GM12878 (cell line): ENCODE results near the gene NPVF. TPM values are rescaled to one million over a fixed set of nuclear protein-coding genes. Genes with fewer than 3 reads are reported as not detected.

ENCODE experiments used
- ATAC-seq: fragments of 200-7000 bp; cut with Tn5 transposase; 3 replicates; pipeline ENCODE4 v1.9.1; 2020; ENCODE audit warnings: mild to moderate bottlenecking, moderate library complexity
- BruUV-seq: library from RNA; stranded (reverse); fragments of 400-500 nt; replicated peaks from 2 replicates; lab custom pipeline; 2021; lab: Mats Ljungman, UMichigan
- CTCF ChIA-PET: fragments of 300-600 bp; sonication (Branson Sonifier 250); formaldehyde crosslinking; extraction: SDS; loops from one replicate; lab custom pipeline; 2021; ENCODE audit warnings: inconsistent platforms; lab: Yijun Ruan, JAX
- POLR2A ChIA-PET: fragments of 350-600 bp; formaldehyde crosslinking; extraction: SDS; loops from one replicate; lab custom pipeline; 2021; ENCODE audit warnings: inconsistent platforms; lab: Charles Lee
- RAD21 ChIA-PET: fragments of 300-600 bp; sonication (Branson Sonifier 250); formaldehyde crosslinking; loops from one replicate; lab custom pipeline; 2023; ENCODE audit warnings: antibody characterized with exemption; ENCODE audit not compliant: unreplicated experiment; lab: Charles Lee
- SMC1A ChIA-PET: fragments of 300-600 bp; sonication (Branson Sonifier 250); formaldehyde crosslinking; loops from one replicate; lab custom pipeline; 2023; ENCODE audit not compliant: unreplicated experiment, uncharacterized antibody; lab: Charles Lee
- DNase-seq: peaks from one replicate; pipeline ENCODE4 v3.0.0-alpha.2; 2011; ENCODE audit warnings: low read depth, low spot score
- FAIRE-seq: peaks from 3 replicates; lab custom pipeline; 2011; peaks lifted over from hg19 to GRCh38; lab: Jason Lieb, UNC
- H2AFZ ChIP-seq: 2 replicates; pipeline ENCODE4 v1.6.0; 2011; ENCODE audit warnings: low read depth, low read length, control low read depth; ENCODE audit not compliant: control insufficient read depth
- H3K27ac ChIP-seq: 2 replicates; pipeline ENCODE4 v1.5.1; 2011; ENCODE audit warnings: control low read depth; ENCODE audit not compliant: control insufficient read depth, insufficient read depth
- H3K27me3 ChIP-seq, 2 experiments: replicated peaks in 1 of 2; 2 replicates each; pipeline versions ENCODE4 v1.6.0 to v1.6.1; 2011; ENCODE audit warnings: low read length in 1 of 2; ENCODE audit not compliant: control insufficient read depth in 2 of 2, insufficient read depth in 2 of 2
- H3K36me3 ChIP-seq, 2 experiments: 2 replicates each; pipeline ENCODE4 v1.5.1; 2011; ENCODE audit warnings: low read length in 1 of 2; ENCODE audit not compliant: control insufficient read depth in 2 of 2, insufficient read depth in 2 of 2
- H3K4me1 ChIP-seq: 2 replicates; pipeline ENCODE4 v1.6.1; 2011; ENCODE audit warnings: mild to moderate bottlenecking, low read length, moderate library complexity, mixed read lengths; ENCODE audit not compliant: control insufficient read depth, insufficient read depth
- H3K4me2 ChIP-seq: 2 replicates; pipeline ENCODE4 v1.6.0; 2011; ENCODE audit warnings: control low read depth; ENCODE audit not compliant: control insufficient read depth, insufficient read depth
- H3K4me3 ChIP-seq: fragments of 200-600 bp; sonication (generic); 2 replicates; pipeline ENCODE4 v1.5.1; 2016
- H3K79me2 ChIP-seq: 2 replicates; pipeline ENCODE4 v1.6.0; 2011; ENCODE audit warnings: low read length; ENCODE audit not compliant: control insufficient read depth, insufficient read depth
- H3K9ac ChIP-seq: 2 replicates; pipeline ENCODE4 v1.8.0; 2011; ENCODE audit warnings: low read length, control low read depth, mixed read lengths; ENCODE audit not compliant: control insufficient read depth, insufficient read depth
- H3K9me3 ChIP-seq: replicated peaks from 3 replicates; pipeline ENCODE4 v1.5.1; 2011; ENCODE audit warnings: mild to moderate bottlenecking, low read length; ENCODE audit not compliant: control insufficient read depth, insufficient read depth
- H4K20me1 ChIP-seq: 2 replicates; pipeline ENCODE4 v1.6.0; 2011; ENCODE audit not compliant: control insufficient read depth, insufficient read depth
- ATF7 ChIP-seq: fragments of 450-650 bp; IDR thresholded peaks from 2 replicates; pipeline ENCODE4 v1.6.1; 2016; ENCODE audit warnings: low read depth, mild to moderate bottlenecking
- CREM ChIP-seq: IDR thresholded peaks from 2 replicates; pipeline ENCODE4 v1.6.1; 2014; ENCODE audit warnings: antibody characterized with exemption, low read depth
- KAT2A ChIP-seq: conservative IDR thresholded peaks from 2 replicates; pipeline ENCODE4 v1.6.1; 2011; ENCODE audit warnings: low read depth, low read length; ENCODE audit not compliant: control insufficient read depth
- NFYB ChIP-seq: IDR thresholded peaks from 2 replicates; pipeline ENCODE4 v1.6.1; 2011; ENCODE audit warnings: low read depth, mild to moderate bottlenecking, low read length, improper control_type of control experiment, moderate library complexity; ENCODE audit not compliant: insufficient read depth
- RAD51 ChIP-seq: fragments of 450-650 bp; IDR thresholded peaks from 2 replicates; pipeline ENCODE4 v1.6.1; 2016; ENCODE audit warnings: moderate library complexity, mild to moderate bottlenecking, inconsistent platforms
- SREBF1 ChIP-seq: IDR thresholded peaks from 2 replicates; pipeline ENCODE4 v1.6.1; 2012; ENCODE audit warnings: mild to moderate bottlenecking, low read length
- STAT1 ChIP-seq: fragments of 450-650 bp; conservative IDR thresholded peaks from 2 replicates; pipeline ENCODE4 v1.6.1; 2014; ENCODE audit warnings: antibody characterized with exemption, mild to moderate bottlenecking
- ZNF384 ChIP-seq: IDR thresholded peaks from 2 replicates; pipeline ENCODE4 v1.6.1; 2012; ENCODE audit warnings: low read depth, mild to moderate bottlenecking, low read length, improper control_type of control experiment, borderline replicate concordance
- WGBS: methylation state at CpG from one replicate; pipeline ENCODE4 v1.1.6; 2016; ENCODE audit warnings: low lambda C conversion rate; ENCODE audit not compliant: insufficient replicate concordance, insufficient coverage; ENCODE audit errors: missing lambda C conversion rate; 5-methylcytosine and 5-hydroxymethylcytosine counted together
- in situ Hi-C: fragments of 300-500 bp; cut with MboI; formaldehyde crosslinking; loops from 9 replicates; pipeline ENCODE4 v1.14.3; 2018; ENCODE audit warnings: mixed read lengths
- intact Hi-C: fragments of 100-400 bp; cut with micrococcal nuclease; formaldehyde crosslinking; loops from one replicate; pipeline ENCODE4 v1.14.2; 2022; ENCODE audit not compliant: unreplicated experiment
- polyA plus RNA-seq, 11 experiments: library from polyadenylated mRNA; depleted of rRNA in 4 of 11; unstranded in 6 of 11; stranded (reverse) in 5 of 11; fragments of >200 nt; fragmentation: Nextera tagmentation in 4 of 11; fragmentation: Illumina TruSeq in 1 of 11; extraction: Ambion mirVana in 4 of 11; extraction: Trizol in 1 of 11; gene quantifications; 1 replicate in 1 of 11; 2 replicates in 10 of 11; pipeline versions ENCODE4 v1.2.1 to v1.2.3, GENCODE V29; 2011 to 2016; ENCODE audit warnings: inconsistent platforms in 2 of 11, missing spikeins in 2 of 11, low read depth in 1 of 11
- total RNA-seq, 4 experiments: library from RNA; depleted of rRNA in 3 of 4; stranded (reverse); fragments of >200 nt in 3 of 4; fragmentation: Illumina TruSeq in 1 of 4; extraction: Trizol in 1 of 4; gene quantifications; 2 replicates each; pipeline versions ENCODE4 v1.2.1 to v1.2.3, GENCODE V29; 2013 to 2021
- TF ChIP-seq, protein P1 (sequence below): IDR thresholded peaks from 2 replicates; pipeline ENCODE4 v1.6.1; 2012; ENCODE audit warnings: low read length, inconsistent platforms
- TF ChIP-seq, protein P2 (sequence below): IDR thresholded peaks from 2 replicates; pipeline ENCODE4 v1.6.1; 2011; ENCODE audit warnings: borderline replicate concordance, low read depth, mild to moderate bottlenecking, moderate library complexity, low read length; ENCODE audit not compliant: insufficient read depth, poor library complexity, severe bottlenecking
- TF ChIP-seq, protein P3 (sequence below): IDR thresholded peaks from 2 replicates; pipeline ENCODE4 v1.6.1; 2012; ENCODE audit warnings: low read depth, low read length, improper control_type of control experiment
- TF ChIP-seq, protein P4 (sequence below): IDR thresholded peaks from 2 replicates; pipeline ENCODE4 v1.6.1; 2012; ENCODE audit warnings: low read depth, low read length, improper control_type of control experiment
- TF ChIP-seq, protein P5 (sequence below): IDR thresholded peaks from 2 replicates; pipeline ENCODE4 v1.6.1; 2012; ENCODE audit warnings: mild to moderate bottlenecking, low read depth, low read length

The NPVF gene
- total and polyA plus RNA-seq, 10 of the 15 experiments (the other 5 are each of a cell fraction or from before 2014, with no cell fraction given) = not detected

DNA sequence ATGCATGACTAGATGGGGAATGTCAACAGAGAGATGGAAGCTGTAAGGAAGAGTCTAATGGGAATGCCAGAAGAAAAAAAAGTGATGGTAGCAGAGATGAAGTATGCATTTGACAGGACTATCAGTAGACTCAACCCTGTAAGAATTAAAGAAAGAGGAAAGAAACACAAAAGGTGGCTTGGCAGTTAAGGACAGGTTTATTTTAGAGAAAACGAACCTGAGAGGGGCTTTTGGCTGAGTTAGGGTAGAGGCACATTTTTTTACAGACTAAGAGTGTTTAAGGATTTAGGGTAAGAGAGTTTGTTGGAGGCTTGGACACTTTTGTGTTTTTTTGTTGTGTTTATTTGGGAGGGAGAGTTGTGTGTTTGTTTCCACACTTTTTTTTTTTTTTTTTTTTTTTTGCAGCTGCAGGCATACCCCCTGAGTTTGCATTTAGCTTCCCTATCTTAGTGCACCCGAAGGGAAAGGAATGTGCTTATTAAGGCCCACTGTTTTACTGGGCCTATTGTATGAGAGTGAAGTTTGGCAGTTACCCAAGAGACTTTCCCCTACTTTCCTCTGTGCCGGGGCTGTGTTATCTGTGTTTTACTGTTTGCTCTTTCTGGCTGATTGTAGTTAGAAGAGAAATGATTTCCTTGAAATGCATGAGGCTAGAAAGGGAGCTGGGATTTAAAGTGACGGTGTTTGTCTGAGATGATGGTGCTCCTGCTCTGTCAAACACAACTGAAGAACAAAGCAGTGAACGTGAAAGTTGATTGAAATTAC is 32.0 kb downstream of the NPVF start:
- no peaks in the 10 kb centered on the region for H3K36me3 ChIP-seq
- FAIRE-seq (no peak), ATAC-seq (no peak), DNase-seq (no peak)
- H3K4me2 ChIP-seq = no peak overlapping the region
- no peaks in the 10 kb centered on the region for H3K79me2 ChIP-seq
- CTCF ChIA-PET = no interaction called here
- H3K4me3 ChIP-seq = no peak overlapping the region
- no TSS peak for BruUV-seq
- H4K20me1 ChIP-seq = no peaks in the 10 kb centered on the region
- no peaks in the 10 kb centered on the region for H3K4me1 ChIP-seq
- no peaks in the 10 kb centered on the region for H3K9me3 ChIP-seq
- POLR2A ChIA-PET = no interaction called here
- SMC1A ChIA-PET = no interaction called here
- H3K27me3 ChIP-seq = peaks cover 0 to 2% of the 10 kb centered on the region in 2 experiments; a peak in 1 of 4 replicates
- RAD21 ChIA-PET = no interaction called here
- 35% methylated on average over 5 of the region's 5 CpGs for WGBS
- no peak overlapping the region for H3K9ac ChIP-seq
- intact Hi-C loops (no loop called here), in situ Hi-C loops (no loop called here)
- H2AFZ ChIP-seq = no peak overlapping the region
- TF ChIP-seq RAD51 (no peak), ATF7 (no peak), CREM (no peak), SREBF1 (no peak), STAT1 (no peak), KAT2A (no peak), NFYB (no peak), ZNF384 (no peak)
- TF ChIP-seq, protein P1, sequence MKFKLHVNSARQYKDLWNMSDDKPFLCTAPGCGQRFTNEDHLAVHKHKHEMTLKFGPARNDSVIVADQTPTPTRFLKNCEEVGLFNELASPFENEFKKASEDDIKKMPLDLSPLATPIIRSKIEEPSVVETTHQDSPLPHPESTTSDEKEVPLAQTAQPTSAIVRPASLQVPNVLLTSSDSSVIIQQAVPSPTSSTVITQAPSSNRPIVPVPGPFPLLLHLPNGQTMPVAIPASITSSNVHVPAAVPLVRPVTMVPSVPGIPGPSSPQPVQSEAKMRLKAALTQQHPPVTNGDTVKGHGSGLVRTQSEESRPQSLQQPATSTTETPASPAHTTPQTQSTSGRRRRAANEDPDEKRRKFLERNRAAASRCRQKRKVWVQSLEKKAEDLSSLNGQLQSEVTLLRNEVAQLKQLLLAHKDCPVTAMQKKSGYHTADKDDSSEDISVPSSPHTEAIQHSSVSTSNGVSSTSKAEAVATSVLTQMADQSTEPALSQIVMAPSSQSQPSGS = no peak
- TF ChIP-seq, protein P2, sequence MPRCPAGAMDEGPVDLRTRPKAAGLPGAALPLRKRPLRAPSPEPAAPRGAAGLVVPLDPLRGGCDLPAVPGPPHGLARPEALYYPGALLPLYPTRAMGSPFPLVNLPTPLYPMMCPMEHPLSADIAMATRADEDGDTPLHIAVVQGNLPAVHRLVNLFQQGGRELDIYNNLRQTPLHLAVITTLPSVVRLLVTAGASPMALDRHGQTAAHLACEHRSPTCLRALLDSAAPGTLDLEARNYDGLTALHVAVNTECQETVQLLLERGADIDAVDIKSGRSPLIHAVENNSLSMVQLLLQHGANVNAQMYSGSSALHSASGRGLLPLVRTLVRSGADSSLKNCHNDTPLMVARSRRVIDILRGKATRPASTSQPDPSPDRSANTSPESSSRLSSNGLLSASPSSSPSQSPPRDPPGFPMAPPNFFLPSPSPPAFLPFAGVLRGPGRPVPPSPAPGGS = no peak
- TF ChIP-seq, protein P3, sequence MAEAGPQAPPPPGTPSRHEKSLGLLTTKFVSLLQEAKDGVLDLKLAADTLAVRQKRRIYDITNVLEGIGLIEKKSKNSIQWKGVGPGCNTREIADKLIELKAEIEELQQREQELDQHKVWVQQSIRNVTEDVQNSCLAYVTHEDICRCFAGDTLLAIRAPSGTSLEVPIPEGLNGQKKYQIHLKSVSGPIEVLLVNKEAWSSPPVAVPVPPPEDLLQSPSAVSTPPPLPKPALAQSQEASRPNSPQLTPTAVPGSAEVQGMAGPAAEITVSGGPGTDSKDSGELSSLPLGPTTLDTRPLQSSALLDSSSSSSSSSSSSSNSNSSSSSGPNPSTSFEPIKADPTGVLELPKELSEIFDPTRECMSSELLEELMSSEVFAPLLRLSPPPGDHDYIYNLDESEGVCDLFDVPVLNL = no peak
- TF ChIP-seq, protein P4, sequence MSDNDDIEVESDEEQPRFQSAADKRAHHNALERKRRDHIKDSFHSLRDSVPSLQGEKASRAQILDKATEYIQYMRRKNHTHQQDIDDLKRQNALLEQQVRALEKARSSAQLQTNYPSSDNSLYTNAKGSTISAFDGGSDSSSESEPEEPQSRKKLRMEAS = no peak
- TF ChIP-seq, protein P5, sequence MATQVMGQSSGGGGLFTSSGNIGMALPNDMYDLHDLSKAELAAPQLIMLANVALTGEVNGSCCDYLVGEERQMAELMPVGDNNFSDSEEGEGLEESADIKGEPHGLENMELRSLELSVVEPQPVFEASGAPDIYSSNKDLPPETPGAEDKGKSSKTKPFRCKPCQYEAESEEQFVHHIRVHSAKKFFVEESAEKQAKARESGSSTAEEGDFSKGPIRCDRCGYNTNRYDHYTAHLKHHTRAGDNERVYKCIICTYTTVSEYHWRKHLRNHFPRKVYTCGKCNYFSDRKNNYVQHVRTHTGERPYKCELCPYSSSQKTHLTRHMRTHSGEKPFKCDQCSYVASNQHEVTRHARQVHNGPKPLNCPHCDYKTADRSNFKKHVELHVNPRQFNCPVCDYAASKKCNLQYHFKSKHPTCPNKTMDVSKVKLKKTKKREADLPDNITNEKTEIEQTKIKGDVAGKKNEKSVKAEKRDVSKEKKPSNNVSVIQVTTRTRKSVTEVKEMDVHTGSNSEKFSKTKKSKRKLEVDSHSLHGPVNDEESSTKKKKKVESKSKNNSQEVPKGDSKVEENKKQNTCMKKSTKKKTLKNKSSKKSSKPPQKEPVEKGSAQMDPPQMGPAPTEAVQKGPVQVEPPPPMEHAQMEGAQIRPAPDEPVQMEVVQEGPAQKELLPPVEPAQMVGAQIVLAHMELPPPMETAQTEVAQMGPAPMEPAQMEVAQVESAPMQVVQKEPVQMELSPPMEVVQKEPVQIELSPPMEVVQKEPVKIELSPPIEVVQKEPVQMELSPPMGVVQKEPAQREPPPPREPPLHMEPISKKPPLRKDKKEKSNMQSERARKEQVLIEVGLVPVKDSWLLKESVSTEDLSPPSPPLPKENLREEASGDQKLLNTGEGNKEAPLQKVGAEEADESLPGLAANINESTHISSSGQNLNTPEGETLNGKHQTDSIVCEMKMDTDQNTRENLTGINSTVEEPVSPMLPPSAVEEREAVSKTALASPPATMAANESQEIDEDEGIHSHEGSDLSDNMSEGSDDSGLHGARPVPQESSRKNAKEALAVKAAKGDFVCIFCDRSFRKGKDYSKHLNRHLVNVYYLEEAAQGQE = no peak
- TF ChIP-seq, all 136 proteins: peak for 0
- no peak overlapping the region for H3K27ac ChIP-seq
